CD4-positive, alpha-beta T cell treated with Interleukin-17A for 4 hours (primary cell): ENCODE data around the gene PTPRK.
A peak's percentile ranks its signal among the peaks of the same experiment; 100 is the strongest.

Source experiments
- DNase-seq: peaks from one replicate; pipeline ENCODE4 v3.0.0-alpha.2; 2020; ENCODE audit warnings: mixed read lengths

The PTPRK gene

GRCh38 chr6:128053109-128053508, 467.3 kb downstream of the PTPRK start:
- no peak for DNase-seq

- DNase-seq = no peak
These were observed 472.4 kb downstream of the PTPRK start for GRCh38 chr6:128047989-128048388.

- no peak for DNase-seq
These were observed 474.4 kb downstream of the PTPRK start for GRCh38 chr6:128046033-128046432.

- no peak for DNase-seq
These were observed 480.9 kb downstream of the PTPRK start for GRCh38 chr6:128039543-128039942.

GRCh38 chr6:128036808-128037570, 483.4 kb downstream of the PTPRK start:
- no peak for DNase-seq

GRCh38 chr6:128033156-128033555, 487.2 kb downstream of the PTPRK start:
- no peak for DNase-seq

- DNase-seq = no peak
These were observed 488.4 kb downstream of the PTPRK start for GRCh38 chr6:128032042-128032441.

- DNase-seq = no peak
These were observed 490.6 kb downstream of the PTPRK start for GRCh38 chr6:128029826-128030225.

- DNase-seq = no peak
These were observed 492.2 kb downstream of the PTPRK start for GRCh38 chr6:128028183-128028582.

GRCh38 chr6:128025478-128025877, 494.9 kb downstream of the PTPRK start:
- DNase-seq = no peak

GRCh38 chr6:128024969-128025368, 495.4 kb downstream of the PTPRK start:
- no peak for DNase-seq

- no peak for DNase-seq
These were observed 496.4 kb downstream of the PTPRK start for GRCh38 chr6:128024046-128024445.

GRCh38 chr6:128018821-128019220, 501.6 kb downstream of the PTPRK start:
- no peak for DNase-seq

- no peak for DNase-seq
These were observed 503.1 kb downstream of the PTPRK start for GRCh38 chr6:128017288-128017687.

- no peak for DNase-seq
These were observed 512.7 kb downstream of the PTPRK start for GRCh38 chr6:128007658-128008057.

- DNase-seq = no peak
These were observed 515.4 kb downstream of the PTPRK start for GRCh38 chr6:128005009-128005408.

GRCh38 chr6:128000363-128000762, 520.0 kb downstream of the PTPRK start:
- no peak for DNase-seq

GRCh38 chr6:127998985-127999384, 521.4 kb downstream of the PTPRK start:
- no peak for DNase-seq

GRCh38 chr6:127997496-127998164, 522.8 kb downstream of the PTPRK start:
- no peak for DNase-seq

- no peak for DNase-seq
These were observed 523.5 kb downstream of the PTPRK start for GRCh38 chr6:127996925-127997324.

- no peak for DNase-seq
These were observed 528.3 kb downstream of the PTPRK start for GRCh38 chr6:127992144-127992543.

- no peak for DNase-seq
These were observed 530.3 kb downstream of the PTPRK start for GRCh38 chr6:127990074-127990473.

- DNase-seq = no peak
These were observed 539.4 kb downstream of the PTPRK start for GRCh38 chr6:127980996-127981395.

GRCh38 chr6:127978185-127978584, 542.2 kb downstream of the PTPRK start:
- DNase-seq = peak; percentile 18

- DNase-seq = no peak
These were observed 543.6 kb downstream of the PTPRK start for GRCh38 chr6:127976796-127977195.
